Stimulated activated CD4-positive, alpha-beta T cell treated with anti-CD3 and anti-CD28 coated beads, Interleukin-4, amount 100 ng/mL, for 24 hours (primary cell): Measurements from ENCODE around the gene RAB12.
"Not testable (repeated sequence)": the region's sequence is repeated elsewhere in the genome, so short reads cannot be mapped to it uniquely, and the experiment has no call there.

ENCODE experiments used
- DNase-seq: peaks from one replicate; pipeline ENCODE4 v3.0.0-alpha.2; 2020

Gene RAB12

DNA sequence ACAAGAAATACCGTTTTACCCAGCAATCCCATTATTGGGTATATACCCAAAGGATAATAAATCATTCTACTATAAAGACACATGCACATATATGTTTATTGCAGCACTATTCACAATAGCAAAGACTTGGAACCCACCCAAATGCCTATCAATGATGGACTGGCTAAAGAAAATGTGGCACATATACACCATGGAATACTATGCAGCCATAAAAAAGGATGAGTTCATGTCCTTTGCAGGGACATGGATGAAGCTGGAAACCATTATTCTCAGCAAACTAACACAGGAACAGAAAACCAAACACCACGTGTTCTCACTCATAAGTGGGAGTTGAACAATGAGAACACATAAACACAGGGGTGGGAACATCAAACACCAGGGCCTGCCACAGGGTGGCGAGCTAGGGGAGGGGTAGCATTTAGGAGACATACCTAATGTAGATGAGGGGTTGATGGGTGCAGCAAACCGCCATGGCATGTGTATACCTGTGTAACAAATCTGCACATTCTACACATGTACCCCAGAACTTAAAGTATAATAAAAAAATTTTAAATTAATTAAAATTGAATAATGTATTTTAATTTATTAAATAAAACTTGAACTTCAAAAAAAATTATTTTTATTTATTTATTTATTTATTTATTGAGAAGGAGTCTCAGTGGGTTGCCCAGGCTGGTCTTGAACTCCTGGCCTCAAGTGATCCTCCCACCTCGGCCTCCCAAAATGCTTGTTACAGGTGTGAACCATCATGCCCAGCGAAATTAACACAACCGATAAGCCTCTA lies 42.4 kb downstream of the RAB12 start:
- DNase-seq = not testable (repeated sequence)

DNA sequence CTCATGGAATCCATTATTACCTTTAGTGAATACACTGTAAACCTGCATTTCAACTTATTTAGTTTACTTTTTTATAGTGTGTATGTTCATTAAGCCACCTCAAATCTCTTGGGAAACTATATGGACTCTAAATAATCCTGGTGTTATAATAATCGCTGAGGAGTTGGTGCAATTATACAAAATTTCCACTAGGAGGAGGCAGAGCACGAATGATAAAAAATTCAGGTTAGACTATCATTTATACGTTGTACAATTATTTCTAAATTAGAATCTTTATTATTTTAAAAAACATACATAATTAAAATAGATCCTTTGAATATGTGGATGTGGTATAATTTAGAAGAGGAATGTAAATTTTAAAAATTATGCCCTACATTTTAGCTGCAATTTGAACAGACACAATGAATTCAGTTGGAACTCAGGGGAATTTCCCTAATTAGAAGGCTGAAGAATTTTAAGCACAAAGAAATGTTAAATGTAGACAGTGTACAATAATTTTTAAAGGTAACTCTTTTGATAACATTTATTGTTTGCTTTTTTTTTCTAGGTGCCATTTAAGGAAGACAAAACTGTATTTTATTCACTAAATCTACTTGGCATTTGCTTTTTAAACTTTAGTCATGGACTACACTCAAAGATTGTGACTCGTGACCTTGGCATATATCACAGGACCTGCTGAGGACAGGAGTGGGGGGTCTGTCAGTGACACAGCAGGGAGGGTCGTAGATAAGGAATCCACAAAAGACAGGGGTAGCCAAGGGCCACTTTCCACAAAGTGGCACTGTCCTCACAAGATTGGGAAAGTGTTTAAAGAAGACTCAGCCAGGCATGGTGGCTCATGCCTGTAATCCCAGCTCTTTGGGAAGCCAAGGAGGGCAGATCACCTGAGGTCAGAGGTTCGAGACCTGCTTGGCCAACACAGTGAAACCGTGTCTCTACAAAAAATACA lies 45.5 kb downstream of the RAB12 start:
- DNase-seq = no peak

DNA sequence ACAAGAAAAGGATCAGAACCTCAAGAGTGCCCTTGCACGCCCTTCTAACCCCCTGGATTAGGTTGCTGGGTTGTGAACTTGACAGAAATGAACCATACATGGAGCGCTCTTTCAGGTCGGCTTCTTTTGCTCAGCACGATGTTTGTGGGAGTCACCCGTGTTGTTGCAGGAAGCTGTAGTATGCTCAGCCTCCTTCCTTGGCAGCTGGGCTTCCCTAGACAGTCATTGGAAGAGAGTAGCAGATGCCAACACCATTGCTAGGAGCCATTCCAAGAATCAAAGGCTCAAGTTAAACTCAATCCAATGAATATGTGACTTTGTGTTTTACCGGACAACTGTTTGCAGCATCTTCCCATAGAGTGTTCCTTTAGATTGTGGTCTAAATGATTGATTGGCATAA lies 47.0 kb downstream of the RAB12 start:
- DNase-seq = no peak

GRCh38 chr18:8657050-8657820 lies 48.0 kb downstream of the RAB12 start:
- DNase-seq = no peak

GRCh38 chr18:8657873-8658470 lies 48.7 kb downstream of the RAB12 start:
- no peak for DNase-seq

- no peak for DNase-seq
These were observed 49.7 kb downstream of the RAB12 start for GRCh38 chr18:8658858-8659485.

DNA sequence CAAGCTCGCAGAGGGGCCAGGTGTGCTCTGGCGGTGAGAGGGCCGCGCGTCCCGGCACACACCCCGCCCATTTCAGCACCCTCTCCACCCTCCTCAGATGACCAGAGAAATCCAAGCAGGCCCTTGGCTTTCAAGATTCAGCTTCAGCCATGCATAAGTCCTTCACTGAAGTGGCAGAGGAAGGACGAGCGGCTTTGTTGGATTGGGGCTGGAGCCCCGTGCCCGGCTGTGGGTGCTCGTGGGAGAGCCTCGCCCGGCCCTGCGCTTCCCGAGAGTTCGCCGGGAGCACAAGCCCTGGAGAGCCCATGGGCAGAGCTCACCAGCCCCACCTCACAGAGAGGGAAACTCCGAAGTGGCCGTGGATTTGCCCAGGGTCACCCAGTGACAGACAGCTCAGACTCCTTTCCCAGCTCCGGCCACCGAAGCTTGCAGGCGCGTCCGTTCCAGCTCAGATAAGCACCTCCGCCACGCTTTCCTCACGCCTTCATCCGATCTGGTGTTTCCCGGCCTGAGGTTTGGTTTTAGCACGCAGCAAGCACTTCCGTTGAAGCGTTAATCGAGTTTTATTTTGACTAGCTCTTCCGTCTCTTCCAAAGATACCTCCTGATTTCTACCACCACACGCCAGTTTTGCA lies 50.5 kb downstream of the RAB12 start:
- DNase-seq = no peak

- DNase-seq = no peak
These were observed 51.1 kb downstream of the RAB12 start for GRCh38 chr18:8660316-8660715.

GRCh38 chr18:8661754-8662559 lies 52.7 kb downstream of the RAB12 start:
- no peak for DNase-seq

- DNase-seq = no peak
These were observed 53.5 kb downstream of the RAB12 start for GRCh38 chr18:8662560-8663255.

GRCh38 chr18:8667846-8668245 lies 58.6 kb downstream of the RAB12 start:
- DNase-seq = no peak

DNA sequence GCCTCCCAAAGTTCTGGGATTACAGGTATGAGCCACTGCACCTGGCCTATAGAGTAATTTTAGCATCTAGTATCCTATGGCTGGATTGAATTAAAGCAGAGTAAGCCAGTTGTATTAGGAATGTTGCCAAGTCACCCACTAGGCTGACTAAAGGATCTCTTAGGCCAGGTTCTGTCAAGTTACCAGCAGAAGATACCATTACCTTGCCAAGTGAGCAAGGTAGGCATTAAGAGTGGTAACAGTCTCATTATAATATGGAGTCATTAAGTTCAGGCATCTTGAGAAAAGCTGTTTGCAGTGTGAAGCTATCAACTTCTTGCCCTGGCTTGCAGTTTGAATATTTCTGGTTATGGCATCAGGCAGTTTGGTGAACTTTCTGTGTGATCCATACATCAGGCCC lies 59.1 kb downstream of the RAB12 start:
- DNase-seq = no peak

- DNase-seq = no peak
These were observed 60.3 kb downstream of the RAB12 start for GRCh38 chr18:8669571-8669970.

DNA sequence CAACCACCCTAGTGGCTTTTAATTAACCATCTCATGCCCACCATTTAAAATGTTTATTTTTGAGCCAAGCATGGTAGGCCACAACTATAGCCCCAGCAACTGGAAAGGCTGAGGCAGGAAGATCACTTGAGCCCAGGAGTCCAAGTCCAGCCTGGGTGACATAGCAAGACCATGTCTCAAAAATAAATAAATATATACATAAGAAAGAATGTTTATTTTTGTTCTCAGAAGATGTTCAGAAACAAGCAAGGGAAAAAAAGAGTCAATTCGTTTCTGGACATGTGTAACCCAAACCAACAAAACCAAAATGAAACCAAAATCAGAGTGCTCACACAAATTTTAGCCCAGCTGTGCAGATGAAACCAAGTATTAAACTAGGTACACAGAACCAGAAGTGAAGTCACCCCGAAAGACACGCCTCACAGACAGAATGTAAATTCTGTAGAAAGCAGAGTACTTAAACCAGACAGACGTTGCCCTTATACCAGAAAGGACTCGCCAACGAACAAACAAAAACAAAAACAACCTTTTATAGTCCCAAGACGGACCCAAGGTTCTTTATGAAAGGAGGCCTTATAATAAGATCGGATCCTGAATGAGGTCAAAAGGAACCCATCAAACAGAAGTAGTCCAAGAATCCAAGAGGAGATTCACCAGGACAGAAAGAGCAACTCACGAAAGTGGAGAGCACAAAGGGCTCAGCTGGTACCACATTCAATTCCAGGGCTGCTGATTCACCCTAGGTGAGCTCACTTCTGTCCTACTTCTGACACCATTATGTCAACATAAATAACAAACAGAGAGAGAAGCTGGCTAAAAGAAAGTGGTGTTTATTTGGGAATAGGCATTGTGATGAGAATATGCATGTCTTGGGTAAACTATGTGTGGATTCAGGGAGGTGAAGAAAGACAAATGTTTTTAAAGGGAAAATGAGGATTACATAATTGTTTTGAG lies 64.3 kb downstream of the RAB12 start:
- no peak for DNase-seq

DNA sequence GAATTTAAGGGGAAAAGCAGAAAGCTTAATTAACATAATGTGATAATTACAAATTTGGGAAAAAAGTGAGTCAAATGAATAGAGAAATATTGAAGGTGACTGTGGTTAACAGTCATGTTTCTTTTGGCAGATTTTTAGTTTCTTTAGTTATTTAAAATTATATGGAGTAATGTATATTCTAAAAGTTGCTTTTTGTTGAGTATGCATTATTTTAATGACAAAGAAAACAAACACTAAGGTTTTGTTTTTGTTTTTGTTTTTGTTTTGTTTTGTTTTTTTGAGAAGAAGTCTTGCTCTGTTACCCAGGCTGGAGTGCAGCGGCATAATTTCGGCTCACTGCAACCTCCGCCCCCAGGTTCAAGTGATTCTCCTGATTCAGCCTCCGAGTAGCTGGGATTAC lies 65.8 kb downstream of the RAB12 start:
- no peak for DNase-seq

DNA sequence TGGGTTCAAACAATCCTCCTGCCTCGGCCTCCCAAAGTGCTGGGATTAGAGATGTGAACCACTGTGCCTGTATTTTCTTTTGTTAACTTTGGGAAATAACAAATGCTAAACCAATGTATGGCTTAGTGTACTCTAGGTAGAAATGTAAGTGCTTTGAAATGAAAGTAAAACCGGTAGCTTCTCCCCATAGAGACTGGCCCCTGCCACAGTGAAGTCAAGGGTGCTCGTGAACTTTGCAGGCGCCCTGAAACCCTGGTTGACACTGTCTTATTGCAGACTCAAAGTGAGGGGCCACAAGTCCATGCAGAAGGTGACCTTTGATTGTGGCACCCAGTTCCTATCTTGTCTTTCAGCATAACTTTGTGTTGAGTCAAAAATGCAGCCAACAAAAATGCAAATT lies 72.0 kb downstream of the RAB12 start:
- no peak for DNase-seq

DNA sequence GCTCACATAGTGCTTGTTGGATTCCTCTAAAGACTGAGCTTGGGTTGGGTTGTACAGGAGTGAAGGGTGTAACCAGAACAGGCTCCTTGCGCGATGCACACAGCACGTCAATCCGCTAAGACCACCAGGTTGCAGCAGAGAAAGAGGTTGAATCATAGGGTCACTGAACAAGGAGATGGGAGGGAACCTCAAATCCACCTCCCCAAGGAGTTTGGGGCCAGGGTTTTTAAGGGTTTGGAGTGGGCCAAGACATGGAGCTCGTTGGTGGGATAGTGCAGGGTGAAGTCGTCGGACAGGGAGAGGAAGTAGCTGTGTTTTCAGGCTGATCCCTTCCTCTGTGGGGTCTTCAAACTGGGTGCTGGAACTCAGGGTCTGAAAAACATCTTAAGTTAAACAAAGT lies 75.3 kb downstream of the RAB12 start:
- DNase-seq = no peak

- DNase-seq = no peak
These were observed 76.1 kb downstream of the RAB12 start for GRCh38 chr18:8685141-8685913.

GRCh38 chr18:8685914-8686216 lies 76.6 kb downstream of the RAB12 start:
- no peak for DNase-seq
